Endometrial microvascular endothelial cells (primary cell): Measurements from ENCODE around the gene GNG2. TPM values are rescaled to one million over a fixed set of nuclear protein-coding genes. Genes with fewer than 3 reads are reported as not detected.

Source experiments
- in situ Hi-C: cut with HindIII; loops from 2 replicates; pipeline ENCODE4 v1.10.0; 2017; ENCODE audit warnings: low sequenced_read_pairs, low pct_unique_long_range_greater_than_20kb; ENCODE audit errors: inconsistent ontology term
- total RNA-seq: library from RNA; depleted of rRNA; stranded (reverse); fragments of >200 nt; gene quantifications from one replicate; pipeline ENCODE4 v1.2.3, GENCODE V29; 2015; ENCODE audit errors: inconsistent ontology term

Gene GNG2
- total RNA-seq, 1 donor from 2014 or later, result 8.5 TPM

DNA sequence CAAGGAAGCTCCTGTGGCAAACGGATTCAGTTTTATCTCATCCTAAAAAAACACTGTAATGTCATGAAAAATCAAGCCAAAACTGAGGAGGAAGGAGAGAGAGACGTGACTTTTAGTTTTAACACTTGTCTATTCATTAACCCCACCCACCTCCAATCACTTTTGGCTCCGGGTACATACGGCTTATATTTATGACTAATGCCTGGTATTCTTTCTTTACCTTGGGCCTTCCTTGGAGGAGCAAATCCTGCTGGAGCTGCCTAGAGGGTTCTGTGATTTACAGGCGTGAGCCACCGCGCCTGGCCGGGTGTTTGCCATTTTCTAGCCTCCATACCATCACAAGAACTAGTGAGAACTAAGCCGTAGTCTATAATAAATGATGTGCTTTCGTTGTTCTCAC is 68.2 kb downstream of the GNG2 start:
- in situ Hi-C loops, result no loop called here

- in situ Hi-C loops, result no loop called here
Measured at GRCh38 chr14:51929166-51929565, 68.8 kb downstream of the GNG2 start.

- in situ Hi-C loops, result no loop called here
Measured at GRCh38 chr14:51929910-51930682, 69.7 kb downstream of the GNG2 start.

GRCh38 chr14:51931308-51931707 is 70.9 kb downstream of the GNG2 start:
- in situ Hi-C loops, result no loop called here

- in situ Hi-C loops, result no loop called here
Measured at GRCh38 chr14:51933191-51933590, 72.8 kb downstream of the GNG2 start.

DNA sequence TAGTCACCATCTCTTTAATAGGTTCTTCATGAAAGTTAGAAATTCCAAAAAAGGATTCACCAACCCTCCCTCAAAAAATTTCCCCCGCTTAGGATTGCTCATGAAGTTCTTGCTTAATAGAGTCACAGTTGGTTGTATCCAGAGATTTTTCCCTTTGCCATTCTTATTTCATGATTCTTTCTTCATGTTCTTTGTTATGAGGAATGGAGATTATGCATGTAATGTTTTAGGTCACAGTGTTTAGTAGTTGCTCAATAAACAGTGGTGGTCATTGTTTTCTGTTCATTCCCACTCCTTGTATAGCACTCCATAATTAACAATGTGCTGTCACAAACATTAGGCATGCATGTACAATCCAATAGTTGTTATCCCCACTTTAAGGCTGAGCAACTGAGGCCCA is 77.7 kb downstream of the GNG2 start:
- in situ Hi-C loops, result no loop called here

- in situ Hi-C loops, result no loop called here
Measured at GRCh38 chr14:51938821-51939220, 78.4 kb downstream of the GNG2 start.

DNA sequence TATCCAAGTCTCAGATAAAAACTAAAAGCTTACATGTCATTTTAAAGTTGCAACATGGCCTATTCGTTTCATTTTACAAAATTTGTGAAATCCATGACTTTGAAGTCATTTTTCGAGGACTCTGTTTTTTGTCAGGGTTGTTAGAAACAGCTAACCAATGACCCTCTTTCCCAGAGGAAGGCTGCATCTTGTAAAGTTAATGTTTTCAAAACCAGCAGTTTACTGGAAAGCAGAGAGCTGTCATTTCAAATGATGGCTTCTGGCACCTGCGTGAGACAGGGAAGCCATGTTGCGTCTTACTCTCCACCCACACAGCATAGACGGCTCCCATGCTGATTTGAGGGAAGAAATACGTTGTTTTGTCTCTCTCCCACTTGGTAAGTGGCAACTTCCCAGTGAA is 78.8 kb downstream of the GNG2 start:
- in situ Hi-C loops, result no loop called here

DNA sequence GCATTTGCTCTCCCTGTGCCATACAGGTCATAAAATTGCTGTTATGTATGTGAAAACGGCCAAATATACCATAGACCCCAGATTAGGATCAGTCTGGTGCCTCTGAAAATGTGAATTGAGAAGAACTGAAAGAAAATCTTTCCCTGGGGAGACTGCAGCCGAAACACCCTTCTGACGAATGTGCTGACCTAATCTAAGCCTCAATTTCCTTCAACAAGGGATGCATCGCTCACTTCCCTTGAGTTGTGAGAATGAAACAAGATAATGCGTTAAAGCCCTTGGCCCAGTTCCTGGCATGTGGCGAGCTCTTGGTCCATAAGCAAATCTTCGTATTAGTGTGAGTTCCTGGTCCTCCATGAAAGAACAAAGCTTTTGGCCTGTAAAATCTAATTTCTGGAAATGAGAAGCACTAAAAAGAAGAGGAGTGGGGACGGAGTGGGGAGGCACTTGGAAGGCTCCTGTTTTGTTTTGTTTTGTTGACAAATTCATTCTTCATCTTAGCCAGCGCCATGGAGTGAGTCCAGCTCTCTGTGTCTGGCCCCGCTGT is 79.4 kb downstream of the GNG2 start:
- in situ Hi-C loops, result no loop called here

DNA sequence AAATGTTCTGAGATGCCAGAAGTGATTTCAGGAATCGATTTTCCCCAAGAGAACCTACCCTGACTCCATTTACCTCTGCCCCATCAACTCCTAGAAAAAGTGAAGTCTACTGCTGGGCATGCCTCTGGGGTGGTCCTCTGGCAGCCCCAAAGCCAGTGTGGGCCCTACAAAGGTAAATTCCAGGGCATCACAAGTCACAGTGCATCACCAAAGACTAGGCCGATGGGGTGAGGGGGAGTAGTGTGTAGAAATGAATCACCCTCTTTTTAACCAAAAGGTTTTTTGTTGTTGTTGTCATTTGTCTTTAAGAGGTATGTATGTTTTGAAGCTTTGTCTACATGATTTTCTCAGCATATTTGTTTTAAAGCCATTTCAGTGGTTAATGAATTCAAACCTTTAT is 82.6 kb downstream of the GNG2 start:
- in situ Hi-C loops, result no loop called here

GRCh38 chr14:51950007-51950406 is 89.6 kb downstream of the GNG2 start:
- in situ Hi-C loops, result no loop called here

GRCh38 chr14:51951656-51952055 is 91.2 kb downstream of the GNG2 start:
- in situ Hi-C loops, result no loop called here

DNA sequence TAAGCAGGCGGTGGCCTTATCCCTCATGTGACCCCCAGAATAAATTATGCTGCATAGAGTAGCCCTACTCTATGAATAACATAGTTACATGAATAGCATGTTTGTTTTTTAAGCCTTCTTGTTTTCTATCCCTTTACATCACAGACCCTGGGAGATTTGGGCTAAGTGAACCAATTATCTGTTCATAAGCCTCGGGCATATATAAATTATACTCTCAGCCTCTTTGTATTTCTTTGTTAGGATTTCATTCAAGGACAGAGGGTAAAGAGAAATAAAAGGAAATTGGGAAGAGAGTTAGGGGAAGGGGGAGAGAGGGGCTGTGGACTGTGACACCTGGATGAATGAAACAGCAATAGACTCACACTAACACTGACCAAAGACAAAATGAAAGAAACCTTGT is 93.6 kb downstream of the GNG2 start:
- in situ Hi-C loops, result no loop called here

- in situ Hi-C loops, result no loop called here
Measured at GRCh38 chr14:51954657-51955056, 94.2 kb downstream of the GNG2 start.

DNA sequence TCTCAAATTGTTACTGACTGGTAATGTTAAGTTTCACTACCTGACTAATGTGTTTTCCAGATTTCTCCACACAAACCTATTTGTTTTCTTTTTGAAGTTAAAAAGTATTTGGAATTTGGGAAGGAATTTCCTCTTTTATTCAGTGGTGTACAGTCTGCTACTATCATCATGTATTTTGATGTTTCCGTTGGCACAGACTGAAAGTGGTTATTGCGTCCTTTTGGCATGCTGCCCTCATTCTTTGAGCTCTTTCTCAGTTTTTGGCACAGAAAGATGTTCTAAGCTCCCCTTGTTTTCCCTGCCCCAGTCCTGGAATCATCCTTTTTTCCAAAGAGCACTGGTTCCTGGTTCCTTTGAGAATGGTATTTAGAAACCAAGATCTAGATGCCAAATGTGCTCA is 97.5 kb downstream of the GNG2 start:
- in situ Hi-C loops, result no loop called here

DNA sequence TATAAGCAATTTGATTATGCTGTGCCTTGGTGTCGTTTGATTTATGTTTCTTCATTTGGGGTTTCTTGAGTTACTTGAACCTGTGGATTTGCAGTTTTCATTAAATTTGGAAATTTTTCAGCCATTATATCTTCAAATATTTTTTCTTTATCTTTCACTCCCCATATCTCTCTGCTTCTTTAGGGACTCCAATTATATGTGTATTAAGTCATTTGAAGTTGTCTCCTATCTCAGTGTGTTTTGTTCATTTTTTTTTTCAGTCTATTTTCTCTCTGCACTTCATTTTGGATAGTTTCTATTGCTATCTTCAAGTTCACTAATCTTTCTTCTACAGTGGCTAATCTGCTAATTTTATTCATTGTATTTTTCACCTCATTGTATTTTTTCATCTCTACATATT is 99.5 kb downstream of the GNG2 start:
- in situ Hi-C loops, result no loop called here

- in situ Hi-C loops, result no loop called here
Measured at GRCh38 chr14:51960866-51961265, 100.5 kb downstream of the GNG2 start.

DNA sequence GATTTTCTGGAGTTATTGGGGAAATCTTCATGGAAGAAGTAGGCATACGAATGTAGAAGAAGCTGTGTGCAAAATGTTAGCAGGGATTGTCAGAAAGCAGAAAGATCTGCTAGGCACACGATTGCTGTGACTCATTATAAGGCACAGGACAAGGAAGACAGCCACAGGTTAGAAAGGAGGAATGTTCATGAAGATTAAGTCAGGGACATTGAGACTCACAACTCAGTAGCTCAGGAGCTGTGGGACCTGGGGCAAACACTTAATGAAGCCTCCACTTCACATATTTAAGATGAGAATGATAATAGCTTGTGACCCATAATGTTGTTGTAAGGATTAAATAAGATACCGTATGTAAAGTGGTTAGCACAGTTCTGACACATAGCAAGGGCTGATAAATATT is 102.3 kb downstream of the GNG2 start:
- in situ Hi-C loops, result no loop called here

- in situ Hi-C loops, result no loop called here
Measured at GRCh38 chr14:51963286-51963685, 102.9 kb downstream of the GNG2 start.

DNA sequence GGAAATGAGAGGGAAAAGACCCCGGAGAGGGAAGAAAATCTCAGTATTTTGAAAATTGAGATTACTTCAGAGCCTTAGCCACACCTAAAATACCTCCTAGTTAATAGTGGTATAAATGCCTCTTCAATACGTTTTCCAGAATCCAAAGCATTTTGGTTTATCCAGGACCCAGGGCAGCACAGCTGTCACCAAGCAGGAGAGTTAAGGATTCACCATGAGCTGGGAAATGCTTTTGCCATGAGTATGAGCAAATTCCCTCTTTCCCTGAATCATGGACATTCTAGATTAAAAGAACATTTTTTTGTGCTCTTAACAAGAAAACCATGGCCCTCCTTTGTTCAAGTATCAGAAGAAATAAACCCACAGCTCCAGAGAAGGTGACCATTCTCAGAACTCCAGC is 107.1 kb downstream of the GNG2 start:
- in situ Hi-C loops, result no loop called here
